Bronchus fibroblast of lung (primary cell): ENCODE results near the gene KCNA5. TPM values are rescaled to one million over a fixed set of nuclear protein-coding genes. Genes with fewer than 3 reads are reported as not detected.

ENCODE experiments used
- total RNA-seq: library from RNA; depleted of rRNA; stranded (reverse); fragments of >200 nt; gene quantifications from 2 replicates; pipeline ENCODE4 v1.2.3, GENCODE V29; 2015

The KCNA5 gene
- not detected in 2 replicates for total RNA-seq

GRCh38 chr12:5043589-5044419, at the start of gene KCNA5:
Gene KCNA5 (plus strand): TSS chr12:5043879. CDS start chr12:5044148, 269 bp downstream.

Other genes with a start within 250 kb of the KCNA5 start
- not detected in 2 replicates for gene KCNA1, start 134.0 kb upstream of the KCNA5 start, total RNA-seq